HG03565 (cell line): ENCODE data around the gene NAMPT.
"Not testable (repeated sequence)": the region's sequence is repeated elsewhere in the genome, so short reads cannot be mapped to it uniquely, and the experiment has no call there.

ENCODE experiments used
- ATAC-seq: cut with Tn5 transposase; IDR thresholded peaks from one replicate; pipeline ENCODE4 v1.9.1; 2021; ENCODE audit warnings: mild to moderate bottlenecking, moderate library complexity; ENCODE audit not compliant: unreplicated experiment

Gene NAMPT

GRCh38 chr7:106284714-106285050 lies at the start of gene NAMPT:
NAMPT (minus strand) TSS chr7:106284983; CDS start chr7:106284884, 99 bp downstream.
- no peak for ATAC-seq

- ATAC-seq, result no peak
Observed at GRCh38 chr7:106332201-106332600, 47.4 kb upstream of the NAMPT start.

- no peak for ATAC-seq
Observed at GRCh38 chr7:106331441-106332175, 46.8 kb upstream of the NAMPT start.

- no peak for ATAC-seq
Observed at GRCh38 chr7:106329971-106330733, 45.4 kb upstream of the NAMPT start.

- no peak for ATAC-seq
Observed at GRCh38 chr7:106329408-106329807, 44.6 kb upstream of the NAMPT start.

- no peak for ATAC-seq
Observed at GRCh38 chr7:106327538-106328481, 43.0 kb upstream of the NAMPT start.

- no peak for ATAC-seq
Observed at GRCh38 chr7:106326594-106327537, 42.1 kb upstream of the NAMPT start.

- ATAC-seq, result not testable (repeated sequence)
Observed at GRCh38 chr7:106324509-106324908, 39.7 kb upstream of the NAMPT start.

- not testable (repeated sequence) for ATAC-seq
Observed at GRCh38 chr7:106320254-106320770, 35.5 kb upstream of the NAMPT start.

- ATAC-seq, result no peak
Observed at GRCh38 chr7:106318482-106318881, 33.7 kb upstream of the NAMPT start.

GRCh38 chr7:106317971-106318370 lies 33.2 kb upstream of the NAMPT start:
- no peak for ATAC-seq

GRCh38 chr7:106316947-106317346 lies 32.2 kb upstream of the NAMPT start:
- no peak for ATAC-seq

GRCh38 chr7:106314875-106315274 lies 30.1 kb upstream of the NAMPT start:
- no peak for ATAC-seq

- ATAC-seq, result no peak
Observed at GRCh38 chr7:106313966-106314365, 29.2 kb upstream of the NAMPT start.

- ATAC-seq, result no peak
Observed at GRCh38 chr7:106313456-106313901, 28.7 kb upstream of the NAMPT start.

- no peak for ATAC-seq
Observed at GRCh38 chr7:106312906-106313305, 28.1 kb upstream of the NAMPT start.

- ATAC-seq, result no peak
Observed at GRCh38 chr7:106312099-106312871, 27.5 kb upstream of the NAMPT start.

- ATAC-seq, result no peak
Observed at GRCh38 chr7:106309362-106309761, 24.6 kb upstream of the NAMPT start.

GRCh38 chr7:106306256-106306655 lies 21.5 kb upstream of the NAMPT start:
- no peak for ATAC-seq
